ENCODE measurements around the gene GPC5. TPM values are rescaled to one million over a fixed set of nuclear protein-coding genes. Genes with fewer than 3 reads are reported as not detected.

The GPC5 gene
- total and polyA plus RNA-seq, 2 of the 8 experiments (the other 6 are each of a cell fraction or from before 2014, with no cell fraction given) = 0.20 to 0.39 TPM

DNA sequence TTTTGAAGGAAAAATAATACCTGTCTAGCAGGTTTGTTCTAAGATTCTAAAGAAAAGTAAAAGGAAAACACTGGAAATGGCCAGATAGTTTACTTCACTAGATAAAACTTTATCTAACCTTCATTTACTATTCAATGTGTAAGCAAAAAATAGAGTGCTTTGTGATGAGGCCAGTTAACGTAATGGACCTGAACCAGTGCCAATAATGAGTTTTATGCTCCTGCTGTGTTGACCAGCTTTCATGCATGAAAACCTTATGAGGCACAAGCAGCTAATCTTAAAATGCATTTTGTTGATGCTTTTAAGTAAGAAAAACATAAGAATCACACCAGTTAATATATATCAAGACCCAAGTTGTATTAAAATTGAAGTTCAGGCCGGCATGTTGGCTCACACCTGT is 1211.0 kb downstream of the GPC5 start:
- Histone ChIP-seq H3K27ac (ENCODE audit: low read depth, low read length) (no peak overlapping the region), H3K14ac (ENCODE audit: insufficient read length) (no peak overlapping the region), H2BK5ac (ENCODE audit: low read depth, low read length) (no peak overlapping the region), H4K5ac (ENCODE audit: insufficient read length, low read depth, low read length) (no peak overlapping the region), H4K8ac (ENCODE audit: extremely low read depth, insufficient read depth, low read length) (no peak overlapping the region), H3K79me1 (ENCODE audit: low read depth, low read length) (no peaks in the 10 kb centered on the region), H3K9ac (replicated peaks in 1 of 4; ENCODE audit: extremely low read depth in 1 of 4, low read depth in 3 of 4, low read length in 3 of 4) (no peak overlapping the region), H2BK12ac (ENCODE audit: low read depth, low read length) (no peak overlapping the region), H2BK15ac (ENCODE audit: low read length) (no peak overlapping the region), H3K4me3 (ENCODE audit: extremely low read depth in 1 of 4, insufficient read depth in 2 of 4, low read depth in 3 of 4, low read length in 4 of 4) (no peak overlapping the region), H4K20me1 (replicated peaks in 1 of 2; ENCODE audit: control insufficient read depth in 1 of 2, insufficient read depth in 2 of 2, low read length in 2 of 2) (no peaks in the 10 kb centered on the region), H3K18ac (ENCODE audit: extremely low read depth, low read length) (no peak overlapping the region), H4K91ac (replicated peaks; ENCODE audit: insufficient read length, low read length) (no peak overlapping the region), H3K27me3 (replicated peaks in 1 of 4; ENCODE audit: control insufficient read depth in 3 of 4, extremely low read depth in 1 of 4, insufficient read depth in 3 of 4, low read length in 3 of 4) (no peaks in the 10 kb centered on the region), H3K4me2 (ENCODE audit: insufficient read depth in 1 of 2, low read depth in 2 of 2, low read length in 2 of 2) (no peak overlapping the region), H2BK120ac (replicated peaks; ENCODE audit: low read depth, low read length) (no peak overlapping the region), H3K23ac (ENCODE audit: insufficient read length) (no peak overlapping the region), H3K23me2 (ENCODE audit: low read depth, low read length) (no peaks in the 10 kb centered on the region), H2AK5ac (ENCODE audit: low read depth, low read length) (no peak overlapping the region), H3K4ac (replicated peaks; ENCODE audit: insufficient read length, low read depth, low read length) (no peak overlapping the region), H2BK20ac (ENCODE audit: low read length) (no peak overlapping the region), H3K79me2 (ENCODE audit: control insufficient read depth in 1 of 2, insufficient read depth in 2 of 2, low read length in 2 of 2) (no peaks in the 10 kb centered on the region), H3K56ac (replicated peaks; ENCODE audit: insufficient read length, low read depth, low read length) (no peak overlapping the region), H3K36me3 (ENCODE audit: control insufficient read depth in 2 of 4, insufficient read depth in 4 of 4, low read length in 3 of 4) (no peaks in the 10 kb centered on the region), H2AFZ (ENCODE audit: low read length) (no peak overlapping the region), H3K4me1 (replicated peaks in 1 of 4; ENCODE audit: control insufficient read depth in 3 of 4, insufficient read depth in 4 of 4, low read length in 3 of 4) (no peaks in the 10 kb centered on the region), H3K9me3 (ENCODE audit: insufficient read depth in 2 of 2, low read depth in 1 of 2, low read length in 1 of 2) (no peaks in the 10 kb centered on the region)
- FAIRE-seq = no peak
- ChIA-PET POLR2A (ENCODE audit: partially characterized antibody) (no interaction called here), CTCF (ENCODE audit: partially characterized antibody) (interaction anchor here (0.9 kb wide), 1 partner anchor 15 kb away, joined by 3 read pairs; no protein-coding TSS in a partner anchor)
- TF ChIP-seq SAP30 (IDR thresholded peaks at IDR 0.05; ENCODE audit: insufficient read depth, insufficient replicate concordance, low read length) = no peak
- no peak for TF ChIP-seq CREB1 (IDR thresholded peaks at IDR 0.05)
- no peak for DNase-seq (ENCODE audit: low read depth in 1 of 2, low spot score in 2 of 2)
- 90% methylated on average over 2 of the region's 2 CpGs; no CpG with 5 or more reads in 1 of the 2 experiments for WGBS, 2 experiments (ENCODE audit: extremely low coverage in 1 of 2, insufficient coverage in 1 of 2, insufficient read length in 1 of 2, insufficient replicate concordance in 2 of 2, low coverage in 1 of 2, low lambda C conversion rate in 2 of 2, missing lambda C conversion rate in 1 of 2)

Data from H1 (cell line).